ENCODE results near the gene NECAB2.

NECAB2 gene

GRCh38 chr16:83967838-83968305, at the start of gene NECAB2:
TSS of gene NECAB2 (plus strand) at chr16:83968244. CDS start at chr16:83968649, 405 bp downstream.
- no peak for DNase-seq

GRCh38 chr16:83920894-83921491, 47.1 kb upstream of the NECAB2 start:
- no peak for DNase-seq

- no peak for DNase-seq
Measured at GRCh38 chr16:83923581-83924365, 44.3 kb upstream of the NECAB2 start.

- no peak for DNase-seq
Measured at GRCh38 chr16:83924686-83925085, 43.4 kb upstream of the NECAB2 start.

GRCh38 chr16:83925095-83925905, 42.7 kb upstream of the NECAB2 start:
- no peak for DNase-seq

GRCh38 chr16:83925957-83926725, 41.9 kb upstream of the NECAB2 start:
- DNase-seq = no peak

- DNase-seq = no peak
Measured at GRCh38 chr16:83926726-83927397, 41.2 kb upstream of the NECAB2 start.

GRCh38 chr16:83928341-83929055, 39.5 kb upstream of the NECAB2 start:
- no peak for DNase-seq

- DNase-seq = no peak
Measured at GRCh38 chr16:83929811-83930555, 38.1 kb upstream of the NECAB2 start.

GRCh38 chr16:83930730-83931500, 37.1 kb upstream of the NECAB2 start:
- no peak for DNase-seq

- DNase-seq = no peak
Measured at GRCh38 chr16:83931556-83931955, 36.5 kb upstream of the NECAB2 start.

- DNase-seq = no peak
Measured at GRCh38 chr16:83932304-83932703, 35.7 kb upstream of the NECAB2 start.

GRCh38 chr16:83932955-83933673, 34.9 kb upstream of the NECAB2 start:
- no peak for DNase-seq

- DNase-seq = no peak
Measured at GRCh38 chr16:83933885-83934683, 34.0 kb upstream of the NECAB2 start.

GRCh38 chr16:83934684-83934977, 33.4 kb upstream of the NECAB2 start:
- no peak for DNase-seq

- no peak for DNase-seq
Measured at GRCh38 chr16:83935005-83935857, 32.8 kb upstream of the NECAB2 start.

GRCh38 chr16:83935858-83936255, 32.2 kb upstream of the NECAB2 start:
- no peak for DNase-seq
